ENCODE measurements around the gene ZNF30.

- no peak for TF ChIP-seq ZNF311 (tag by site-specific recombination; IDR thresholded peaks at IDR 0.05; ENCODE audit: borderline replicate concordance)
- TF ChIP-seq, protein P1, sequence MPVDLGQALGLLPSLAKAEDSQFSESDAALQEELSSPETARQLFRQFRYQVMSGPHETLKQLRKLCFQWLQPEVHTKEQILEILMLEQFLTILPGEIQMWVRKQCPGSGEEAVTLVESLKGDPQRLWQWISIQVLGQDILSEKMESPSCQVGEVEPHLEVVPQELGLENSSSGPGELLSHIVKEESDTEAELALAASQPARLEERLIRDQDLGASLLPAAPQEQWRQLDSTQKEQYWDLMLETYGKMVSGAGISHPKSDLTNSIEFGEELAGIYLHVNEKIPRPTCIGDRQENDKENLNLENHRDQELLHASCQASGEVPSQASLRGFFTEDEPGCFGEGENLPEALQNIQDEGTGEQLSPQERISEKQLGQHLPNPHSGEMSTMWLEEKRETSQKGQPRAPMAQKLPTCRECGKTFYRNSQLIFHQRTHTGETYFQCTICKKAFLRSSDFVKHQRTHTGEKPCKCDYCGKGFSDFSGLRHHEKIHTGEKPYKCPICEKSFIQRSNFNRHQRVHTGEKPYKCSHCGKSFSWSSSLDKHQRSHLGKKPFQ (tag by site-specific recombination; IDR thresholded peaks at IDR 0.05) = no peak
- no peak for TF ChIP-seq ZFP37 (tag by site-specific recombination; IDR thresholded peaks at IDR 0.05)
- TF ChIP-seq, protein P2, sequence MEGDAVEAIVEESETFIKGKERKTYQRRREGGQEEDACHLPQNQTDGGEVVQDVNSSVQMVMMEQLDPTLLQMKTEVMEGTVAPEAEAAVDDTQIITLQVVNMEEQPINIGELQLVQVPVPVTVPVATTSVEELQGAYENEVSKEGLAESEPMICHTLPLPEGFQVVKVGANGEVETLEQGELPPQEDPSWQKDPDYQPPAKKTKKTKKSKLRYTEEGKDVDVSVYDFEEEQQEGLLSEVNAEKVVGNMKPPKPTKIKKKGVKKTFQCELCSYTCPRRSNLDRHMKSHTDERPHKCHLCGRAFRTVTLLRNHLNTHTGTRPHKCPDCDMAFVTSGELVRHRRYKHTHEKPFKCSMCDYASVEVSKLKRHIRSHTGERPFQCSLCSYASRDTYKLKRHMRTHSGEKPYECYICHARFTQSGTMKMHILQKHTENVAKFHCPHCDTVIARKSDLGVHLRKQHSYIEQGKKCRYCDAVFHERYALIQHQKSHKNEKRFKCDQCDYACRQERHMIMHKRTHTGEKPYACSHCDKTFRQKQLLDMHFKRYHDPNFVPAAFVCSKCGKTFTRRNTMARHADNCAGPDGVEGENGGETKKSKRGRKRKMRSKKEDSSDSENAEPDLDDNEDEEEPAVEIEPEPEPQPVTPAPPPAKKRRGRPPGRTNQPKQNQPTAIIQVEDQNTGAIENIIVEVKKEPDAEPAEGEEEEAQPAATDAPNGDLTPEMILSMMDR (tag by site-specific recombination; IDR thresholded peaks at IDR 0.05) = no peak
- TF ChIP-seq ZNF629 (tag by site-specific recombination; IDR thresholded peaks at IDR 0.05) = no peak
- no peak for TF ChIP-seq GLIS1 (tag by site-specific recombination; IDR thresholded peaks at IDR 0.05)
Measured at GRCh38 chr19:34904664-34905527, 21.8 kb upstream of the ZNF30 start.
